ENCODE measurements around the gene KRT3. TPM values are rescaled to one million over a fixed set of nuclear protein-coding genes. Genes with fewer than 3 reads are reported as not detected.

KRT3 gene
- total RNA-seq, 1 donor from 2014 or later: not detected

DNA sequence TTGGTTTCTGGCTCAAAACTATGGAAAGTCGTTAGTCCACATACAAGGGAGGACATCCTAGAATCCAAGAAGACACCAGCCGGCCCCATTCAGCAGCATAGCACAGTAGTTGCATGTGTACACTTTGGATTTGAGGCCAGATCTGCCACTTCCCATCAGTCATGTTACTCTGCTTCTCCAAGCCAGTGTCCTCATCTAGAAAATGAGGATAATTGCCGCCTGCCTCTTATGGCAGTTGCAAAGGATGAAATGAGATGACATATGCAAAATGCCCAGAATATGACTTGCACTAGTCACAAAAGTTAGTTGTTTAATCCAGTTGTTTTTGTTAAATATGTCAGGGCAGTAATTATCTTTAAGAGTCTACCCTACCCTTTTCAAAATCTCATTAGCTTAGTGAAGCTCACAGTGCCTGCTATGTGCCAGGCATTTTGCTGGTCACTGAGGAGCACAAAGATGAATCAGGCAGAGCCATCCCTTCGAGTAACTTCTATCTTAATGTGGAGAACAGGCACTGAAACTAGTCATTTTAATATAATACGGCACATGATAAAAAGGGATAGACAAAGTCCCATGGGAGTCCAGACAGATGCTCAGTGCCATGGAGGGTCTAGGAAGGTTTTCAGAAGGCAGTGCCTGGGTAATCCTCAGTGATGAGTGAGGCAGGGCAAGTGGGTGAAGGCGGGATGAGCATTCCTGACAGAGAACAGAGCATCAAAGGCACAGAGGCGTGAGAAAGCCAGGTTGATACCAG is 12.2 kb downstream of the KRT3 start:
- DNase-seq (ENCODE audit: low spot score): no peak
- Mint-ChIP-seq H3K4me3 (ENCODE audit: low read depth) (no peak overlapping the region), H3K9me3 (no peaks in the 10 kb centered on the region), H3K4me1 (ENCODE audit: low read depth) (no peaks in the 10 kb centered on the region), H3K27me3 (ENCODE audit: low read depth) (peaks cover 36% of the 10 kb centered on the region), H3K36me3 (ENCODE audit: low read depth) (no peaks in the 10 kb centered on the region), H3K27ac (no peak overlapping the region)
- intact Hi-C loops (cut with micrococcal nuclease): no loop called here

DNA sequence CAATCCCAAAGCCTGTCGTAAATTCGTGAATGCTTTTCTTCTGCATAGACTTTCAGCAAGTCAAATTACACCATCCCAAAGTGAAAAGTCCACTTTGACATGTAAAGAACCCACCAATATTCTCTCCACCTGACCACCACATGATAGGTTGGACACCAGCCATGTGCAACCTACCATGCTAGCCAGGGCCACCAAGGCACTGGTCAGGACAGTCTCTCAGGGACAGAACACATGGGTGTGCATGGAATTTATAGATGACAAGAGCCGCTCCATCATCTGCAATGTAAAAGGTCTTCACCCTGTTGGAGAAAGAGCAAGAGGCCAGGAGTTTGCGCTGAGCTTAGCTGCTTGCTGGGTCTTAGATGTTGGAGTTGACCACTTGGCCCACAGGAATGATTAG is 13.4 kb downstream of the KRT3 start:
- Mint-ChIP-seq H3K4me1 (ENCODE audit: low read depth) (no peaks in the 10 kb centered on the region), H3K27ac (no peak overlapping the region), H3K9me3 (no peaks in the 10 kb centered on the region), H3K36me3 (ENCODE audit: low read depth) (no peaks in the 10 kb centered on the region), H3K4me3 (ENCODE audit: low read depth) (no peak overlapping the region), H3K27me3 (ENCODE audit: low read depth) (peaks cover 31% of the 10 kb centered on the region)
- no peak for DNase-seq (ENCODE audit: low spot score)
- intact Hi-C loops (cut with micrococcal nuclease): no loop called here

DNA sequence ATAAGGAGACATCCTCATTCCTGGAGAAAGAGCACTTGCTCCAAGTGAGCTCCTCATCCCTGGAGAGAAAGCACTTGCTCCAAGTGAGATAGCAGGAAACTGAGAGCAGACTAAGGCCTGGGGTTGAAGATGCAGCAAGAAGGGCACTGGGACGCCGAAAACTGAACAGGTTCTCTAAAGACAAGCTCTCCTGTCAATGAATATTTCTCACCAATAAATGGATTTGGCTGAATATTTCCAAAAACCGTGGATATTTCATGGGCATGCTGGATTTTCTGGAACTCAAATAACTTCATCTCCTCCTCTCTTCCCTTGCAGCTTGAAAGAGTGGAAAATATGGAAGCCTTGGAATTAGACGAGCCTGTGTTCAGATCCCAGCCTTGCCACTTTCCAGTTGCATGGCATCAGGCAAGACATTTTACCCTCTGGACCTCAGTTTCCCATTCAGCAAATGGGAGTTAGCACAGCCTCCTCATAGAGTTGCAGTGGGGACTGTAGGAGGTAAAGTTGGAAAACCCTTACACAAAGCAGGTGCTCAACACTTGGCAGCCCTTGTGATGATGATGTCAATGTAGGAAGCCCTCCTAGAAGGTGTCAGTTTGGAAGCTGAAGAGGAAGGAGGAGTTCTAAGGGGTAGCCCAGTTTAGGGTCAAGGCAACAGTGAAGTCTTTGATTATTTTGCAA is 14.4 kb downstream of the KRT3 start:
- Mint-ChIP-seq H3K9me3 (no peaks in the 10 kb centered on the region), H3K36me3 (ENCODE audit: low read depth) (no peaks in the 10 kb centered on the region), H3K27me3 (ENCODE audit: low read depth) (peaks cover 32% of the 10 kb centered on the region), H3K4me1 (ENCODE audit: low read depth) (no peaks in the 10 kb centered on the region), H3K27ac (no peak overlapping the region), H3K4me3 (ENCODE audit: low read depth) (no peak overlapping the region)
- DNase-seq (ENCODE audit: low spot score): no peak
- intact Hi-C loops (cut with micrococcal nuclease): no loop called here

GRCh38 chr12:52779914-52780313 is 16.0 kb downstream of the KRT3 start:
- intact Hi-C loops (cut with micrococcal nuclease): no loop called here
- peaks cover 23% of the 10 kb centered on the region for H3K27me3 Mint-ChIP-seq (ENCODE audit: low read depth)
- no peaks in the 10 kb centered on the region for H3K36me3 Mint-ChIP-seq (ENCODE audit: low read depth)
- no peak overlapping the region for H3K4me3 Mint-ChIP-seq (ENCODE audit: low read depth)
- no peaks in the 10 kb centered on the region for H3K4me1 Mint-ChIP-seq (ENCODE audit: low read depth)
- no peaks in the 10 kb centered on the region for H3K9me3 Mint-ChIP-seq
- no peak overlapping the region for H3K27ac Mint-ChIP-seq
- no peak for DNase-seq (ENCODE audit: low spot score)

DNA sequence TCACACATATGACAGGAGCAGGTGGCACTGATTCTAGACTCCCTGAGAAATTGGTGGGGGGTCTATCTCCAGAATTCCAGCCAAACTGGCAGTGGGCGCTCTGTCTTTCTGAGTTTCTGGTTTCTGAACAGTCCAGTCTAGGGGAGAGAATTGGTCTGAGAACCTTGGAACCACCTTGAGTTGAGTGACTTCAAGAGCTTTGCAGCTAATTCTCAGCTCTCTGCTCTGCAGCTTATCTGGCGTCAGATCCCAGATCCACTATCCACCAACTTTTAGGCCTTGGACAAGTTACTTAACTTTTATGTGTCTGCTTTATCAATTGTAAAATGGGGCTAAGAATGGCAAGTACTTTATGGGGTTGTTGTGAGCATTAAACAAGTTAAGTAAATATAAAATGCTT is 17.1 kb downstream of the KRT3 start:
- H3K4me1 Mint-ChIP-seq (ENCODE audit: low read depth): no peaks in the 10 kb centered on the region

DNA sequence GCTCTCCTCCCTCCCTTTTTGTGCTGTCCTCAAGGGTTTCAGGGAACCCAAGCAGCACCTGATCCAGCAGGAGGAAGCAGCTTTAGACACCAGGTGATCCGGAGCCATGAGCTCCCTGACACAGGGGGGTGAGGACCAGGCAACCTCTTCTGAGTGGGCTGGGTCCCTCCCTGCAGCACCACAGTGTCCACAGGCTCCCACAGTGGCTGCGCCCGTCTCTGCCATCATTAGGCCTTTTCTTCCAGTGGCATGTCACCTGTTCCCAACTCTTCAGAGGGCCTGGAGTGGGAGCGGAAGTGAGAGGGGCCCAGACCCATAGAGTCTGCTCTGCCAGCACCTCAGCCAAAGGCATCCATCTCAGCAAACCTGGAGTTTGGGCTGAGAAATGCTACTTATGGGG is 18.4 kb downstream of the KRT3 start:
- intact Hi-C loops (cut with micrococcal nuclease): no loop called here
- H3K27me3 Mint-ChIP-seq (ENCODE audit: low read depth): peaks cover 20% of the 10 kb centered on the region
- no peak overlapping the region for H3K27ac Mint-ChIP-seq
- H3K4me1 Mint-ChIP-seq (ENCODE audit: low read depth): no peaks in the 10 kb centered on the region
- no peaks in the 10 kb centered on the region for H3K9me3 Mint-ChIP-seq
- DNase-seq (ENCODE audit: low spot score): no peak
- H3K4me3 Mint-ChIP-seq (ENCODE audit: low read depth): no peak overlapping the region
- H3K36me3 Mint-ChIP-seq (ENCODE audit: low read depth): no peaks in the 10 kb centered on the region

More for the DNA sequence above, 17.1 kb downstream of the KRT3 start:
- H3K9me3 Mint-ChIP-seq: no peaks in the 10 kb centered on the region
- no peak for DNase-seq (ENCODE audit: low spot score)
- H3K27ac Mint-ChIP-seq: no peak overlapping the region
- H3K27me3 Mint-ChIP-seq (ENCODE audit: low read depth): peaks cover 21% of the 10 kb centered on the region
- intact Hi-C loops (cut with micrococcal nuclease): no loop called here
- no peak overlapping the region for H3K4me3 Mint-ChIP-seq (ENCODE audit: low read depth)
- H3K36me3 Mint-ChIP-seq (ENCODE audit: low read depth): no peaks in the 10 kb centered on the region

- intact Hi-C loops (cut with micrococcal nuclease): no loop called here
- Mint-ChIP-seq H3K27ac (no peak within 1 kb of the TSS), H3K4me1 (ENCODE audit: low read depth) (no peaks in the 10 kb centered on the region), H3K36me3 (ENCODE audit: low read depth) (no peaks in the 10 kb centered on the region), H3K27me3 (ENCODE audit: low read depth) (peaks cover 17% of the 10 kb centered on the region), H3K9me3 (no peaks in the 10 kb centered on the region), H3K4me3 (ENCODE audit: low read depth) (no peak within 1 kb of the TSS)
- no peak for DNase-seq (ENCODE audit: low spot score)
Observed at GRCh38 chr12:52776913-52777395, 19.0 kb downstream of the KRT3 start, which contains the start of gene KRT76. TSS of gene KRT76 (minus strand) at chr12:52777345. CDS start at chr12:52777291, 54 bp downstream.

DNA sequence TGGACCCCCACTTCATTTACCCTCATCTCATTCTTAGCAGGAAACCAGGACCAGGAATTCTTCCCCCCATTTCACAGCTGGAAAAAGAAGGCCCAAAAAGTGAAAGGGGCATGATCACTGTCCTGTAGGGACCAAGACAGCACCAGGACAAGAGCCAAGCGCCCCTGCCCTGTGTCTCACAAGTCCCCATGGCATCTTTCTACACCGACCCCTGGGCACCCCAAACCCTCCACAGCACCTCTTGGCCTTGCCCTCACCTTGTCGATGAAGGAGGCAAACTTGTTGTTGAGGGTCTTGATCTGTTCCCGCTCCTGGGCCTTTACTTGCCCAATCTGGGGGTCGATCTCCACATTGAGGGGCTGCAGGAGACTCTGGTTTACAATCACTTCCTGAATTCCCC is 19.5 kb downstream of the KRT3 start:
- H3K9me3 Mint-ChIP-seq: no peaks in the 10 kb centered on the region
- H3K4me1 Mint-ChIP-seq (ENCODE audit: low read depth): no peaks in the 10 kb centered on the region
- no peak overlapping the region for H3K4me3 Mint-ChIP-seq (ENCODE audit: low read depth)
- DNase-seq (ENCODE audit: low spot score): no peak
- no peak overlapping the region for H3K27ac Mint-ChIP-seq
- H3K27me3 Mint-ChIP-seq (ENCODE audit: low read depth): peaks cover 16% of the 10 kb centered on the region
- H3K36me3 Mint-ChIP-seq (ENCODE audit: low read depth): no peaks in the 10 kb centered on the region
- intact Hi-C loops (cut with micrococcal nuclease): no loop called here

DNA sequence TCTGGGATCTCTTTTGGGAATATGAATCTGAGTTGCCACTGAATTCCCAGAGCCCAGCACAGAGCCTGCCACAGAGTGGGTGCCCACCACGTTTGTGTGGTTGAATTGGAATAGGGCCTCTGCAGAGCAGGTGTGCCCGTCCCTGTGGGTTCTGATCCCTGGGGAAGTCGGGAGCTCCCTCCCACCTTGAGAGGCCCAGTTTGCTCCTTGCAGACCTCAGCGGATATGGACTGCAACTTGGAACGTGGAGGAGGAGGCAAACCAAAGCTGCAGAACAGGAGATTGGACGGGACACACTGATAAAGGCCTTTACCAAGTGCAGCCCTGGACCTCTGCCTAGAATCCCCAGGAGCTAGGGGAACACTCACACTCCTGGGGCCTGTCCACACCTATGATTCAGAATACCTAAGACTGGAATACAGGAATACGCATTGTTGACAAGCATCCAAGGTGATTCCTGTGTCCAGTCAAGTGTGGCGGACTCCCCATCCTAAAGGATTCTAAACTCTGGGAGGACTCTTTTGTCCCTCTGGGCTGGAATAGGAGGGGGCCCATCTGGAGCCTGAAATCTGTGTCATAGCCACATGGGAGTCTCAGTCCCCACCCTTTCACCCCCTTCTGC is 21.2 kb downstream of the KRT3 start:
- Mint-ChIP-seq H3K4me1 (ENCODE audit: low read depth) (no peaks in the 10 kb centered on the region), H3K9me3 (no peaks in the 10 kb centered on the region), H3K4me3 (ENCODE audit: low read depth) (no peak overlapping the region), H3K27me3 (ENCODE audit: low read depth) (peaks cover 14% of the 10 kb centered on the region), H3K27ac (no peak overlapping the region), H3K36me3 (ENCODE audit: low read depth) (no peaks in the 10 kb centered on the region)
- DNase-seq (ENCODE audit: low spot score): no peak
- intact Hi-C loops (cut with micrococcal nuclease): no loop called here

- H3K4me3 Mint-ChIP-seq (ENCODE audit: low read depth): no peak overlapping the region
- H3K4me1 Mint-ChIP-seq (ENCODE audit: low read depth): no peaks in the 10 kb centered on the region
- no peaks in the 10 kb centered on the region for H3K36me3 Mint-ChIP-seq (ENCODE audit: low read depth)
- no peak overlapping the region for H3K27ac Mint-ChIP-seq
- peaks cover 7% of the 10 kb centered on the region for H3K27me3 Mint-ChIP-seq (ENCODE audit: low read depth)
- no peak for DNase-seq (ENCODE audit: low spot score)
- no peaks in the 10 kb centered on the region for H3K9me3 Mint-ChIP-seq
- intact Hi-C loops (cut with micrococcal nuclease): no loop called here
Observed at GRCh38 chr12:52772772-52773171, 23.1 kb downstream of the KRT3 start.

DNA sequence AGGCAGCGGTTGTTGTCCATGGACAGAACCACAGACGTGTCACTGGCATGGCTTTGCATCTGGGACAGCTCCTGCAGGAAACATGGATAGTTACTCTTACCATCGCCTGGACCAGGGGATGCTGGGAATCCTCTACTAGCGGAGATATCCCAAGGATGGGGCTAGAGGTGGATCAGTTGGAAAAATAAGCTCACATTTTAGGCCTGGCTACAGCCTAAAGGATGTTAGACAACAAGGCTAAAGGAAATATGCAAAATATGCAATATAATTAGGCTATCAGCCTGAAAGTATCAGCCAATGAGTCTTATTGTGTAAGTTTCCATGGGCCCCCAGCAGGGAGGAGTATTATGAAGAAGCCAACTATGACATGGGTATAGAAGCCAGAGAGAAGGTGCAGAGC is 23.7 kb downstream of the KRT3 start:
- intact Hi-C loops (cut with micrococcal nuclease): no loop called here
- peaks cover 7% of the 10 kb centered on the region for H3K27me3 Mint-ChIP-seq (ENCODE audit: low read depth)
- H3K4me1 Mint-ChIP-seq (ENCODE audit: low read depth): no peaks in the 10 kb centered on the region
- no peak overlapping the region for H3K4me3 Mint-ChIP-seq (ENCODE audit: low read depth)
- H3K36me3 Mint-ChIP-seq (ENCODE audit: low read depth): no peaks in the 10 kb centered on the region
- no peak overlapping the region for H3K27ac Mint-ChIP-seq
- H3K9me3 Mint-ChIP-seq: no peaks in the 10 kb centered on the region
- no peak for DNase-seq (ENCODE audit: low spot score)

DNA sequence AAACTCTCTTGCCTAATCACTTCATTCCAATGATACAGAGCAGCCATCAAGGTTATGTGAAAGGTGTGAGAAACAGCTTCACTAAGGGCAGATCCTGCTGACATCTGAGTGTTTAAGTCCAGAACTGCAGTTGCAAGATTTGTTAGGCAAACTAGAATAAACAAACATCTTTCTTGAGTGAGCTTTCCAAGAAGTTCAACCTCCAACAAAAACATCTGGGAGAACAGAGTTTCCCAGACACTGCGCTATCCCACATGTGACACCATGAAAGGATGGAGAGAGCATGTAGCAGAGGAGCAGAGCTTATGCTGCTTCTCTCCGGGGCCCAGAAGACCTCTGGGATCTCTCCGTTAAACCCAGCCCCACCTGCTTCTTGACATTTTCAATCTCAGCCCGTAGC is 24.4 kb downstream of the KRT3 start:
- Mint-ChIP-seq H3K27ac (no peak overlapping the region), H3K27me3 (ENCODE audit: low read depth) (peaks cover 4% of the 10 kb centered on the region), H3K4me1 (ENCODE audit: low read depth) (no peaks in the 10 kb centered on the region), H3K9me3 (no peaks in the 10 kb centered on the region), H3K36me3 (ENCODE audit: low read depth) (no peaks in the 10 kb centered on the region), H3K4me3 (ENCODE audit: low read depth) (no peak overlapping the region)
- no peak for DNase-seq (ENCODE audit: low spot score)
- intact Hi-C loops (cut with micrococcal nuclease): no loop called here

DNA sequence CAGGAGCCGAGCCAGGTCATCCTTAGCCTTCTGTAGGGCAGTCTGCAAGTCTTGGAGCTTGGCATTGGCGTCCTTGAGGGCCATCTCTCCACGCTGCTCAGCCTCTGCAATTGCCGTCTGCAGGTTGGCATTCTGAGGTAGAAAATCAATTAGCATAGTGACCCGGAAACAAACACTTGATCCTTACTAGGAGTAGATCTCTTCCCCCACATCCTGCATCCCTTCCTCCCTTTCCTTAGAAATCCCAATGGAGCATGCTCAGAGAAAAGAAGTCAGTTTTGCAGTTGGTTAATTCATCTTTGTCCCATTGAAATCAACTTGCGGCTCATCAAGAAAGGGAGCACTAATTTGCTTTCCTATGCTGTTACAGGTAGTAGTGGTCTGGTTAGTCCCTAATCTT is 24.8 kb downstream of the KRT3 start:
- Mint-ChIP-seq H3K36me3 (ENCODE audit: low read depth) (no peaks in the 10 kb centered on the region), H3K4me3 (ENCODE audit: low read depth) (no peak overlapping the region), H3K27me3 (ENCODE audit: low read depth) (peaks cover 6% of the 10 kb centered on the region), H3K9me3 (no peaks in the 10 kb centered on the region), H3K27ac (no peak overlapping the region), H3K4me1 (ENCODE audit: low read depth) (no peaks in the 10 kb centered on the region)
- intact Hi-C loops (cut with micrococcal nuclease): no loop called here
- no peak for DNase-seq (ENCODE audit: low spot score)
